ENCODE measurements around the gene C2CD2.

Gene C2CD2

GRCh38 chr21:41851090-41851790 is 102.6 kb downstream of the C2CD2 start:
- Histone ChIP-seq H3K9ac (ENCODE audit: low read depth, low read length) (no peak overlapping the region), H3K4me1 (ENCODE audit: control insufficient read depth, insufficient read depth, low read length) (no peaks in the 10 kb centered on the region), H3K4me3 (ENCODE audit: low read depth, low read length) (no peak overlapping the region), H3K9me3 (ENCODE audit: control insufficient read depth, insufficient read depth, low read length) (no peaks in the 10 kb centered on the region), H3K27me3 (ENCODE audit: control insufficient read depth, insufficient read depth, low read length) (no peaks in the 10 kb centered on the region), H3K36me3 (ENCODE audit: control insufficient read depth, insufficient read depth, low read length) (peaks cover 22% of the 10 kb centered on the region)

DNA sequence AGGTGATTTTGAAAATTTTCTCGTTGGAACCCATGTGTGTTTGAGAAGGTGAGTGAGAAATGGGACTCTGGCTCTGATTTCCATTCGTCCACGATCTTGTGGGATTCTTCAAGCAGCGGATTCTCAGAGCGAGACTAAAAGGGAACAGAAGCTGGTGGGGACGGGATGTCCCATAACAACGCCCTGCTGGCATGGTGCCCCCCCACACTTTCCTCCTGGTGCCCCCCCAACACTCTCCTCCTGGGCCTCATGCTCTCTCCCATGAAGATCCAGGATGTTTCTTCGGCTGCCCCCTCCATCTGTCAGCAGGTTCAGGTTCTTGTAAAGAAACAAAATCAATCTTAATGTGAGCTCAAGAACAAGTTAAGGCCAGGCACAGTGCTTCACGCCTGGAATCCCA is 103.7 kb downstream of the C2CD2 start:
- peaks cover 22% of the 10 kb centered on the region for H3K36me3 ChIP-seq (ENCODE audit: control insufficient read depth, insufficient read depth, low read length)
- no peak overlapping the region for H3K4me3 ChIP-seq (ENCODE audit: low read depth, low read length)
- no peak overlapping the region for H3K9ac ChIP-seq (ENCODE audit: low read depth, low read length)
- no peaks in the 10 kb centered on the region for H3K4me1 ChIP-seq (ENCODE audit: control insufficient read depth, insufficient read depth, low read length)
- H3K27me3 ChIP-seq (ENCODE audit: control insufficient read depth, insufficient read depth, low read length), result no peaks in the 10 kb centered on the region
- H3K9me3 ChIP-seq (ENCODE audit: control insufficient read depth, insufficient read depth, low read length), result no peaks in the 10 kb centered on the region

GRCh38 chr21:41848958-41849580 is 104.7 kb downstream of the C2CD2 start:
- Histone ChIP-seq H3K9ac (ENCODE audit: low read depth, low read length) (no peak overlapping the region), H3K4me1 (ENCODE audit: control insufficient read depth, insufficient read depth, low read length) (no peaks in the 10 kb centered on the region), H3K27me3 (ENCODE audit: control insufficient read depth, insufficient read depth, low read length) (no peaks in the 10 kb centered on the region), H3K9me3 (ENCODE audit: control insufficient read depth, insufficient read depth, low read length) (no peaks in the 10 kb centered on the region), H3K36me3 (ENCODE audit: control insufficient read depth, insufficient read depth, low read length) (peaks cover 14% of the 10 kb centered on the region), H3K4me3 (ENCODE audit: low read depth, low read length) (no peak overlapping the region)

DNA sequence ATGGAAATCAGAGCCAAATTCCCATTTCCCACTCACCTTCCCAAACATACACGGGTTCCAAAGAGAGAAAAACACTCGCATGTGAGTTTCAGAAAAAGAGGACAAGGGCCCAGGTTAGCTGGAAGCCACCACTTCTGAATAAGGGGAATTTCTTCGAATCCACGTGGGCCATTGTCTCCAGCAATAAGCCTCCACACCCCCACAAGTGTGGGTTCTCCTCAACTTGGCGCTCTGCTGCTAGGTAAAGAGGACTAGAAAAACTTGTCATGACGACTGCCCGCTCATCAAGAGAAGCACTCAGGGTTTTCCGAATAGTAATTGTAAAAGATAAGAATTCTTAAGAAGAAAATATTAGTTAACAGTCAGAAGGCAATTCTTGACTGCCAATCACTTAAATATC is 105.3 kb downstream of the C2CD2 start:
- H3K9me3 ChIP-seq (ENCODE audit: control insufficient read depth, insufficient read depth, low read length), result no peaks in the 10 kb centered on the region
- no peak overlapping the region for H3K9ac ChIP-seq (ENCODE audit: low read depth, low read length)
- H3K4me3 ChIP-seq (ENCODE audit: low read depth, low read length), result no peak overlapping the region
- H3K27me3 ChIP-seq (ENCODE audit: control insufficient read depth, insufficient read depth, low read length), result no peaks in the 10 kb centered on the region
- no peaks in the 10 kb centered on the region for H3K4me1 ChIP-seq (ENCODE audit: control insufficient read depth, insufficient read depth, low read length)
- H3K36me3 ChIP-seq (ENCODE audit: control insufficient read depth, insufficient read depth, low read length), result peaks cover 9% of the 10 kb centered on the region

- Histone ChIP-seq H3K9ac (ENCODE audit: low read depth, low read length) (no peak overlapping the region), H3K27me3 (ENCODE audit: control insufficient read depth, insufficient read depth, low read length) (no peaks in the 10 kb centered on the region), H3K4me1 (ENCODE audit: control insufficient read depth, insufficient read depth, low read length) (no peaks in the 10 kb centered on the region), H3K36me3 (ENCODE audit: control insufficient read depth, insufficient read depth, low read length) (peaks cover 6% of the 10 kb centered on the region), H3K4me3 (ENCODE audit: low read depth, low read length) (no peak overlapping the region), H3K9me3 (ENCODE audit: control insufficient read depth, insufficient read depth, low read length) (no peaks in the 10 kb centered on the region)
These were observed 106.6 kb downstream of the C2CD2 start for GRCh38 chr21:41847066-41847804.

DNA sequence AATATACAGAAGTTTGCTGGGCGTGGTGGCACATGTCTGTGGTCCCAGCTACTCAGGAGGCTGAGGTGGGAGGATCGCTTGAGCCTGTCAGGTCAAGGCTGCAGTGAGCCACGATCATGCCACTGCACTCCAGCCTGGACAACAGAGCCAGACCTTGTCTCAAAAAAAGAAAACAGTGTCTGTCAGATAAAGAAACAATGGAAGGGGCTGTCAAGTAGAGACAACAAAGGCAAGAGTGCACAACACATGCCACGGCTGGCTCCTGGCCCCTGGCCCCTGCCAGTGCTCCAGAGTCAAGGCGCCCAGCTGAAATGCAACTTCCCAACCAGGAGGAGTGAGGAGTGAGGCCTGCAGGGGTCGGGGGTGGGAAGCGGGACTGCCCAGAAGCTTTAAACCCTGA is 107.3 kb downstream of the C2CD2 start:
- peaks cover 6% of the 10 kb centered on the region for H3K36me3 ChIP-seq (ENCODE audit: control insufficient read depth, insufficient read depth, low read length)

GRCh38 chr21:41846033-41846317 is 107.8 kb downstream of the C2CD2 start:
- H3K9me3 ChIP-seq (ENCODE audit: control insufficient read depth, insufficient read depth, low read length), result no peaks in the 10 kb centered on the region
- no peaks in the 10 kb centered on the region for H3K4me1 ChIP-seq (ENCODE audit: control insufficient read depth, insufficient read depth, low read length)
- H3K36me3 ChIP-seq (ENCODE audit: control insufficient read depth, insufficient read depth, low read length), result peaks cover 2% of the 10 kb centered on the region

More for the DNA sequence above, 107.3 kb downstream of the C2CD2 start:
- Histone ChIP-seq H3K4me1 (ENCODE audit: control insufficient read depth, insufficient read depth, low read length) (no peaks in the 10 kb centered on the region), H3K9me3 (ENCODE audit: control insufficient read depth, insufficient read depth, low read length) (no peaks in the 10 kb centered on the region), H3K4me3 (ENCODE audit: low read depth, low read length) (no peak overlapping the region), H3K27me3 (ENCODE audit: control insufficient read depth, insufficient read depth, low read length) (no peaks in the 10 kb centered on the region), H3K9ac (ENCODE audit: low read depth, low read length) (no peak overlapping the region)

DNA sequence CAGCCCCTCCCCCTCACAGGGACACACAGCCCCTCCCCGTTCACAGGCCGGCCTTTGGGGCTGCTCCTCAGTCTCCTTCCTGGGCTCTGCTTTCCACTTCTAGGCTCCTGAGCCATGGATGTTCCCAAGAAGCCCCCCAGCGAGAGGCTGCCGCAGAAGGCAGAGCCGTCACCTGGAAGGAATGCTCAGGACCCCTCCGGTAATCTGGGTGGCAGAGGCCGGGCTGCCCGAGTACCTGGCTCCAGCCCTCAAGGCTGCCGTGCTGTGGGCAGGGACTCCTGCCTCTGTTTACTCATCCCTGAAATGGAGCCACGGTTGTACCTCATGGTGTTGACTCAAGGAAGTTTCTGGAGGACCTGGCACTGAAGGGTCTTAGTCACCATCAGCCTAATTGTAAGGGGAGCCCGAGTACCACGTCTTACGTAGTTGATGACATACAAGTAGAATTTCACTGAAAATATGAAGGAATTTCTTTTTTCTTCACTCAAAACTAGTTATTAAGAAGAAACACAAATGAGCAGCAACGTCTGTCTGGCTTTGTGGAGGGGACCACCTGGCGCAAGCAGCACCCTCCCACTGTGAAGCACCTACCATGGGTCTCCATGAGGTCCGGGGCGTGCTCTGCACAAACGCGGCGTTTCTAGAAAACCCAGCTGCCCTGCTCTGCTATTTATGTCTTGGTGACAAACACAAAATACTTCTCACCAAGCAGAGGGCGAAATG is 108.3 kb downstream of the C2CD2 start:
- Histone ChIP-seq H3K4me1 (ENCODE audit: control insufficient read depth, insufficient read depth, low read length) (no peaks in the 10 kb centered on the region), H3K9me3 (ENCODE audit: control insufficient read depth, insufficient read depth, low read length) (no peaks in the 10 kb centered on the region), H3K36me3 (ENCODE audit: control insufficient read depth, insufficient read depth, low read length) (peaks cover 2% of the 10 kb centered on the region), H3K27me3 (ENCODE audit: control insufficient read depth, insufficient read depth, low read length) (no peaks in the 10 kb centered on the region), H3K9ac (ENCODE audit: low read depth, low read length) (no peak overlapping the region), H3K4me3 (ENCODE audit: low read depth, low read length) (no peak overlapping the region)

More at GRCh38 chr21:41846033-41846317, 107.8 kb downstream of the C2CD2 start:
- H3K4me3 ChIP-seq (ENCODE audit: low read depth, low read length), result no peak overlapping the region
- H3K27me3 ChIP-seq (ENCODE audit: control insufficient read depth, insufficient read depth, low read length), result no peaks in the 10 kb centered on the region
- no peak overlapping the region for H3K9ac ChIP-seq (ENCODE audit: low read depth, low read length)

- H3K4me1 ChIP-seq (ENCODE audit: control insufficient read depth, insufficient read depth, low read length), result peaks cover 3% of the 10 kb centered on the region
- H3K9me3 ChIP-seq (ENCODE audit: control insufficient read depth, insufficient read depth, low read length), result no peaks in the 10 kb centered on the region
- no peak overlapping the region for H3K4me3 ChIP-seq (ENCODE audit: low read depth, low read length)
- H3K9ac ChIP-seq (ENCODE audit: low read depth, low read length), result no peak overlapping the region
- peaks cover 2% of the 10 kb centered on the region for H3K36me3 ChIP-seq (ENCODE audit: control insufficient read depth, insufficient read depth, low read length)
- no peaks in the 10 kb centered on the region for H3K27me3 ChIP-seq (ENCODE audit: control insufficient read depth, insufficient read depth, low read length)
These were observed 110.2 kb downstream of the C2CD2 start for GRCh38 chr21:41843584-41843983.

DNA sequence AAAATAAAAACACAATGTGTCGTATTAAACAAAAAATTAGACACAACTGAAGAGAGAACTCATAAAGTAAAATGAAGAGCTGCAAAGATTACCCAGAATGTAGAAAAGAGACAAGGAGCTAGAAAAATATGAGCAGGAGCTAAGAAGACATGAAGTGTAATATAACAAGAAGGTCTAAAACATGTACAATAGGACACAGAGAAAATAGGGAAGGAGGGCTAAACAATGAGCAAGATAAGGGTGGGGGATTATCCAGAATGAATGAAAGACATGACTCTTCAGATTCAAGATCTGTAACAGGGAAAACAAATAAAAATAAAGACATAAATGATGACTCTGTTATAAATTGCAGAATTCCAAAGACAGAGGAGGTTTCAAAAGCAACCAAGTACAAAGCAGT is 112.9 kb downstream of the C2CD2 start:
- peaks cover 4% of the 10 kb centered on the region for H3K4me1 ChIP-seq (ENCODE audit: control insufficient read depth, insufficient read depth, low read length)
- H3K9ac ChIP-seq (ENCODE audit: low read depth, low read length), result no peak overlapping the region
- H3K36me3 ChIP-seq (ENCODE audit: control insufficient read depth, insufficient read depth, low read length), result no peaks in the 10 kb centered on the region
- no peaks in the 10 kb centered on the region for H3K9me3 ChIP-seq (ENCODE audit: control insufficient read depth, insufficient read depth, low read length)
- no peak overlapping the region for H3K4me3 ChIP-seq (ENCODE audit: low read depth, low read length)
- H3K27me3 ChIP-seq (ENCODE audit: control insufficient read depth, insufficient read depth, low read length), result no peaks in the 10 kb centered on the region

DNA sequence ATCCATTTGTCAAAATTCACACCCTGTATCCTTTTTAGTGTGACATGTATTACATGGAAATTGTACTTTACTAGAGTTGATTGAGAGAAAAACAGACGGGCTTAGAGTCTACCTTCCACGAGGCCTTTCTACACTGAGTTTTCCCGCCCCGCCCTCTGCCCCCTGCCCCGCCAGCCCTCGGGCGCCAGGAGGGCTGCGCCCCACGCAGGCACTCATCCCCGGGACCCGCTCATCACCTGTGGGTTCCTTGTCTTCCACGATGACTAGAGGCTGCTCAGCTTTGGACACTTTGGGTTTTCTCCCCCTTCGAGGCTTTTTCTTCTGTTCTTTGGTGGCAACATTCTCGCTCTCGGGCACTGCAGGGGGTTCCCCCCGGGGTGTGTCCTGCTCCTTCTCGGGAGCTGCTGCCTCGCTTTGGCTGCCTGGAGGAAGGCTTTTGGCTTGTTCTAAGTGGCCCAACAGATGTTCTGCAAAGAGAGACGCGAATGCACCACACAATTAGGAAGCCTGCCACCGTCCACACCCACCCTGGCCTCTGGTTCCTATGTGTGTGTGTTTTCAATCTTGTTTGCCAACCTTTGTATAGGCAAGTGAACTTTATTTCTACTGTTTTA is 114.3 kb downstream of the C2CD2 start:
- no peaks in the 10 kb centered on the region for H3K9me3 ChIP-seq (ENCODE audit: control insufficient read depth, insufficient read depth, low read length)
- H3K36me3 ChIP-seq (ENCODE audit: control insufficient read depth, insufficient read depth, low read length), result peaks cover 5% of the 10 kb centered on the region
- H3K4me1 ChIP-seq (ENCODE audit: control insufficient read depth, insufficient read depth, low read length), result peaks cover 5% of the 10 kb centered on the region
- no peaks in the 10 kb centered on the region for H3K27me3 ChIP-seq (ENCODE audit: control insufficient read depth, insufficient read depth, low read length)
- H3K9ac ChIP-seq (ENCODE audit: low read depth, low read length), result no peak overlapping the region
- no peak overlapping the region for H3K4me3 ChIP-seq (ENCODE audit: low read depth, low read length)
